PFSK-1 (cell line): ENCODE results near the gene RAB31.

ENCODE experiments used
- FOXP2 ChIP-seq: optimal IDR thresholded peaks from 2 replicates; pipeline ENCODE3; 2011; ENCODE audit warnings: borderline replicate concordance, control low read depth, inconsistent platforms; ENCODE audit not compliant: insufficient read depth; ENCODE audit errors: extremely low read length, extremely low read depth
- POLR2AphosphoS5 ChIP-seq: IDR thresholded peaks from 2 replicates; pipeline ENCODE4 v1.6.1; 2012; ENCODE audit warnings: low read depth, mild to moderate bottlenecking, control low read depth, low read length, moderate library complexity
- SIN3A ChIP-seq: IDR thresholded peaks from 2 replicates; pipeline ENCODE4 v1.6.1; 2012; ENCODE audit warnings: mild to moderate bottlenecking, low read length, moderate library complexity, borderline replicate concordance; ENCODE audit not compliant: insufficient read depth
- TAF1 ChIP-seq: IDR thresholded peaks from 2 replicates; pipeline ENCODE4 v1.6.1; 2012; ENCODE audit warnings: low read length, control low read depth, borderline replicate concordance; ENCODE audit not compliant: insufficient read depth
- TF ChIP-seq, protein P1 (sequence below), 2 experiments: IDR thresholded peaks; 2 replicates each; pipeline versions ENCODE4 v1.6.1 to v1.8.0; 2011 to 2012; ENCODE audit warnings: low read depth in 2 of 2, low read length in 2 of 2, control low read depth in 1 of 2, inconsistent platforms in 1 of 2, mild to moderate bottlenecking in 1 of 2, moderate library complexity in 1 of 2; ENCODE audit not compliant: insufficient read depth in 1 of 2

Gene RAB31

DNA sequence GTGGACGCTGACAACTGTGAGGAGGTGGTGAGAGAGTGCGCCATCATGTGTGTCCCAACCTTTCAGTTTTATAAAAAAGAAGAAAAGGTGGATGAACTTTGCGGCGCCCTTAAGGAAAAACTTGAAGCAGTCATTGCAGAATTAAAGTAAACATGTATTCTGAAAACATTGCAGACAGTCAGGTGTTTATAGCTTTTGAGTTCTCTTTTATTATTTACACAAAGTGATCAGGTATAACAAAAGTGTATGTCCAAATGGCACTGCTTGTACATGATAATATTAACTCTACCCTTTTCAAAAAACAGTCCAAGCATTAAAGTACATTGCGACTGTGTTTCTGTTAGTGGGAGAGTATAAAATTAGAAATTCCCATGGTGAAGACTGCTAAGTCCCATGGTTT lies 179.9 kb downstream of the RAB31 start:
- TF ChIP-seq POLR2AphosphoS5 (no peak), FOXP2 (no peak), TAF1 (no peak)
- TF ChIP-seq, protein P1, sequence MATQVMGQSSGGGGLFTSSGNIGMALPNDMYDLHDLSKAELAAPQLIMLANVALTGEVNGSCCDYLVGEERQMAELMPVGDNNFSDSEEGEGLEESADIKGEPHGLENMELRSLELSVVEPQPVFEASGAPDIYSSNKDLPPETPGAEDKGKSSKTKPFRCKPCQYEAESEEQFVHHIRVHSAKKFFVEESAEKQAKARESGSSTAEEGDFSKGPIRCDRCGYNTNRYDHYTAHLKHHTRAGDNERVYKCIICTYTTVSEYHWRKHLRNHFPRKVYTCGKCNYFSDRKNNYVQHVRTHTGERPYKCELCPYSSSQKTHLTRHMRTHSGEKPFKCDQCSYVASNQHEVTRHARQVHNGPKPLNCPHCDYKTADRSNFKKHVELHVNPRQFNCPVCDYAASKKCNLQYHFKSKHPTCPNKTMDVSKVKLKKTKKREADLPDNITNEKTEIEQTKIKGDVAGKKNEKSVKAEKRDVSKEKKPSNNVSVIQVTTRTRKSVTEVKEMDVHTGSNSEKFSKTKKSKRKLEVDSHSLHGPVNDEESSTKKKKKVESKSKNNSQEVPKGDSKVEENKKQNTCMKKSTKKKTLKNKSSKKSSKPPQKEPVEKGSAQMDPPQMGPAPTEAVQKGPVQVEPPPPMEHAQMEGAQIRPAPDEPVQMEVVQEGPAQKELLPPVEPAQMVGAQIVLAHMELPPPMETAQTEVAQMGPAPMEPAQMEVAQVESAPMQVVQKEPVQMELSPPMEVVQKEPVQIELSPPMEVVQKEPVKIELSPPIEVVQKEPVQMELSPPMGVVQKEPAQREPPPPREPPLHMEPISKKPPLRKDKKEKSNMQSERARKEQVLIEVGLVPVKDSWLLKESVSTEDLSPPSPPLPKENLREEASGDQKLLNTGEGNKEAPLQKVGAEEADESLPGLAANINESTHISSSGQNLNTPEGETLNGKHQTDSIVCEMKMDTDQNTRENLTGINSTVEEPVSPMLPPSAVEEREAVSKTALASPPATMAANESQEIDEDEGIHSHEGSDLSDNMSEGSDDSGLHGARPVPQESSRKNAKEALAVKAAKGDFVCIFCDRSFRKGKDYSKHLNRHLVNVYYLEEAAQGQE (IDR thresholded peaks at IDR 0.05; ENCODE audit: insufficient read depth in 1 of 2, low read depth in 2 of 2, low read length in 2 of 2) = no peak

DNA sequence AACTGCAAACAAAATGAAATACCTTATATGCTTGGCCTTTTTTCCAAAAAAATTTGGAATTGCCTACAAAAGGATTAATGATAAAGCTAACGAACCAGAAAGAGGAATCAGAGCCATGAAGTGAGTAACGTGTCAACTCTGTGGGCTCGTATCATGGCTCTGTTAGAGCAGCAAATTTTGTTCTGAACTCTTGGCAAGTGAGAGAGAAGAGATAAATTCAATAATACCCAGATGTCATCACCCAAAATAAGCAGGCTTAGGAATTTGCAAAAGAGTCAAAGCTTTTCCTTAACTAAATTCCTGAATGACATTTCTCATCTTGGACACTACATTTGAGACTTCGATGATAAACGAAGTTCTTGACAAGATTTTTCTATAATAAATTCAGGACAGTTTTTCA lies 182.1 kb downstream of the RAB31 start:
- TF ChIP-seq SIN3A (no peak), POLR2AphosphoS5 (no peak), FOXP2 (no peak), TAF1 (no peak)
- TF ChIP-seq, protein P1 (IDR thresholded peaks at IDR 0.05; ENCODE audit: insufficient read depth in 1 of 2, low read depth in 2 of 2, low read length in 2 of 2) = no peak

DNA sequence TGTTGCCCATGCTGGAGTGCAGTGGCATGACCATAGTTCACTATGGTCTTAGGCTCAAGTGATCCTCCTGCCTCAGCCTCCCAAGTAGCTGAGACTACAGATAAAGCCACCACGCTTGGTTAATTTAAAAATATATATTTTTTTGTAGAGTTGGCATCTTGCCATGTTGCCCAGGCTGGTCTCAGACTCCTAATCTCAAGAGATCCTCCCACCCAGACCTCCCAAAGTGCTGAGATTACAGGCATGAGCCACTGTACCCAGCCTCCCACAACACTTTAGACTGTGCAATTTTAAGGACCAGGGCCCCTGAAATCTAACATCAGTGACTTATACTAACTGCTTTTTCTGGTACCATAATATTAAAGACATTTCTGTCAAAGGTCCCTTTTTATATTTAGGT lies 182.9 kb downstream of the RAB31 start:
- TF ChIP-seq POLR2AphosphoS5 = no peak
- no peak for TF ChIP-seq TAF1
- TF ChIP-seq FOXP2 = no peak
- TF ChIP-seq, protein P1 (IDR thresholded peaks at IDR 0.05; ENCODE audit: insufficient read depth in 1 of 2, low read depth in 2 of 2, low read length in 2 of 2) = no peak
- no peak for TF ChIP-seq SIN3A

DNA sequence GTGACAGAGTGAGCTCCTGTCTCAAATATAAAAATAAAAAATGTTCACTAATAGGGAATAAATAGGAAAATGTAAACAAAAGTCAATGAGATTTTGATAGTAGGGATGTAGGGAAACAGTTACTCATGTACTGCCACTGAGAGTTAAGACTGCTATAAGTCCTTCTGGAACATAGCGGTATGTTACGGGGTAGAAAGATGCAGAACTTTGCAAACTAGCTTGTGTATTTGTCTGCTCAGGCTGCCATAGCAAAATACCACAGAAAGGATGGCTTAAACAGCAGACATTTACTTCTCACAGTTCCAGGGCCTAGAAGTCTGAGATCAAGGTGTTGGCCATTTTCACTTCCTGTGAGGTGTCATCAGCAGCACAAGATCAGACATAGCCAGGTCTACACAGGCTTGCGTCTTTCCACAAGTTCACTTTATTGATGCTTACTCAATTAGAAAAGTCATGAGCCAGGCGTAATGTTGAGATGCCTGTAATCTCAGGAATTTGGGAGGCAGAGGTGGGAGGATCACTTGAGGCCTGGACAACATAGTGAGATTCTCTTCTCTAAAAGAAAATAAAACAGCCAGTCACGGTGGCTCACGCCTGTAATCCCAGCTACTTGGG lies 186.5 kb downstream of the RAB31 start:
- no peak for TF ChIP-seq SIN3A

DNA sequence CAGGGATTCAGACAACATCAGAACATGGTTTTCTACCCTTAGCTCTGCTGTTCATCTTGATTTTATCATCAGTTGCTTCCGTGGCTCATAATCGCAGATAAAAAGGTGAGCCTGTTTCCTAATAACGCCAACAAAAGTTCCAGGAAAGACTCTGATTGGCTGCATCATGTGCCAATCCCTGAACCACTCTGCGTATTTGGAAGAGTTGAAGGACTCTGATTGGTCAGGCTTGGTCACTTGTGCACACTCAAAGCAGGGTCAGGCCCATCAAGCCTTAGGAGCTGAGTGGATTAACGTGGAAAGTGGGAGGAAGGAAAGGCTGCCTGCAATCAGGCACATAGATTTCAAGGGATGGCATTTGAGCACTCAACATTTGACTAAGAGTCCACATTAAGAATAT lies 189.0 kb downstream of the RAB31 start:
- TF ChIP-seq POLR2AphosphoS5 = no peak
- TF ChIP-seq, protein P1 (IDR thresholded peaks at IDR 0.05; ENCODE audit: insufficient read depth in 1 of 2, low read depth in 2 of 2, low read length in 2 of 2) = no peak
- TF ChIP-seq FOXP2 = no peak
- no peak for TF ChIP-seq TAF1
- no peak for TF ChIP-seq SIN3A
